DND-41 (cell line): ENCODE measurements around the gene CCL14.

Source experiments
- ATAC-seq: fragments of 200-7000 bp; cut with Tn5 transposase; 3 replicates; pipeline ENCODE4 v1.9.1; 2021; ENCODE audit warnings: low read depth; ENCODE audit not compliant: insufficient read depth
- DNase-seq: peaks from one replicate; pipeline ENCODE4 v3.0.0-alpha.2; 2020
- H2AFZ ChIP-seq: 2 replicates; pipeline ENCODE4 v1.6.0; 2012; ENCODE audit warnings: low read depth, low read length
- H3K27ac ChIP-seq: 2 replicates; pipeline ENCODE4 v1.5.1; 2012; ENCODE audit warnings: low read length, inconsistent platforms
- H3K27me3 ChIP-seq: fragments of 200-600 bp; sonication (generic); 2 replicates; pipeline ENCODE4 v1.6.0; 2012; ENCODE audit warnings: low read length, mild to moderate bottlenecking, inconsistent platforms; ENCODE audit not compliant: insufficient read depth, poor library complexity
- H3K36me3 ChIP-seq: 2 replicates; pipeline ENCODE4 v1.5.1; 2012; ENCODE audit warnings: low read length, inconsistent platforms; ENCODE audit not compliant: insufficient read depth
- H3K4me1 ChIP-seq: 2 replicates; pipeline ENCODE4 v1.5.1; 2012; ENCODE audit warnings: mild to moderate bottlenecking, low read length; ENCODE audit not compliant: insufficient read depth
- H3K4me2 ChIP-seq: 2 replicates; pipeline ENCODE4 v1.6.0; 2012; ENCODE audit warnings: mild to moderate bottlenecking, moderate library complexity, low read length, inconsistent platforms; ENCODE audit not compliant: insufficient read depth
- H3K4me3 ChIP-seq, 2 experiments: fragments of 200-600 bp in 1 of 2; shearing (Covaris generic) in 1 of 2; 2 replicates each; pipeline ENCODE4 v1.5.1; 2012 to 2016; ENCODE audit warnings: inconsistent platforms in 2 of 2, low read length in 2 of 2, mild to moderate bottlenecking in 2 of 2, low read depth in 1 of 2, moderate library complexity in 1 of 2
- H3K79me2 ChIP-seq: 2 replicates; pipeline ENCODE4 v1.6.0; 2012; ENCODE audit warnings: low read length, inconsistent platforms; ENCODE audit not compliant: insufficient read depth
- H3K9ac ChIP-seq: 2 replicates; pipeline ENCODE4 v1.6.0; 2012; ENCODE audit warnings: low read depth, mild to moderate bottlenecking, inconsistent platforms, low read length, moderate library complexity
- H3K9me3 ChIP-seq: 2 replicates; pipeline ENCODE4 v1.5.1; 2012; ENCODE audit warnings: low read length, moderate library complexity, mild to moderate bottlenecking, inconsistent platforms; ENCODE audit not compliant: insufficient read depth, severe bottlenecking
- H4K20me1 ChIP-seq: 2 replicates; pipeline ENCODE4 v1.6.0; 2012; ENCODE audit warnings: low read length; ENCODE audit not compliant: insufficient read depth
- CTCF ChIP-seq: IDR thresholded peaks from 2 replicates; pipeline ENCODE4 v1.5.1; 2012; ENCODE audit warnings: borderline replicate concordance, low read length, moderate library complexity, mild to moderate bottlenecking; ENCODE audit not compliant: poor library complexity, severe bottlenecking; ENCODE audit errors: extremely low read depth
- EZH2 ChIP-seq: IDR thresholded peaks from 3 replicates; pipeline ENCODE4 v1.6.1; 2012; ENCODE audit warnings: borderline replicate concordance, low read depth, mild to moderate bottlenecking, moderate library complexity, low read length, inconsistent platforms; ENCODE audit not compliant: severe bottlenecking

Gene CCL14

DNA sequence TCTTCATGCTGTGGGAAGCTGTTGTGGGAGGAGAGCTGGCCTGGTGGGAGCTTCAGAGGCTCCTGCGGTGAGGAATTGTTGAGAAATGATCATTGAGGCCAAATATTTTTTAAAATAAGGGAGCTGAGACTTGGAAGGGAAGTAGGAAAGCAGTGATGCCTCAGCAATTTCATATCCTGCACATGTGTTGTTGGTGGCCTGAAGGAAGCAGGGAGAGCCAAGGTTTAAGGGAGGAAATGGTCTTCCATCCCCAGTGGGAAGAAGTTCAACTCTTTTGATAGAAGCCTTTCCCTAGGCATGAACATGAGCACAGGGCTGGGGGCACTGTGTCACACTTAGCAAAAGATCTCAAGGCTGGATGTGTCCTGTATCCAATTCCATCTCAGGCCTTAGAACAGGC lies at the start of gene CCL14:
Gene CCL14 (minus strand): TSS at position 87 of the 400 bp plus-strand sequence. CDS start 80 bp downstream, at position 7.
- H3K27me3 ChIP-seq: no peaks in the 10 kb centered on the region
- DNase-seq (no peak), ATAC-seq (no peak)
- H2AFZ ChIP-seq: no peak within 1 kb of the TSS
- H3K27ac ChIP-seq: no peak within 1 kb of the TSS
- H3K36me3 ChIP-seq: no peaks in the 10 kb centered on the region
- H3K4me3 ChIP-seq: no peak within 1 kb of the TSS
- H3K79me2 ChIP-seq: no peaks in the 10 kb centered on the region
- peaks cover 6% of the 10 kb centered on the region for H3K9me3 ChIP-seq
- H3K9ac ChIP-seq: no peak within 1 kb of the TSS
- TF ChIP-seq CTCF (no peak), EZH2 (no peak)
- H3K4me2 ChIP-seq: no peak within 1 kb of the TSS
- no peaks in the 10 kb centered on the region for H4K20me1 ChIP-seq
- no peaks in the 10 kb centered on the region for H3K4me1 ChIP-seq

DNA sequence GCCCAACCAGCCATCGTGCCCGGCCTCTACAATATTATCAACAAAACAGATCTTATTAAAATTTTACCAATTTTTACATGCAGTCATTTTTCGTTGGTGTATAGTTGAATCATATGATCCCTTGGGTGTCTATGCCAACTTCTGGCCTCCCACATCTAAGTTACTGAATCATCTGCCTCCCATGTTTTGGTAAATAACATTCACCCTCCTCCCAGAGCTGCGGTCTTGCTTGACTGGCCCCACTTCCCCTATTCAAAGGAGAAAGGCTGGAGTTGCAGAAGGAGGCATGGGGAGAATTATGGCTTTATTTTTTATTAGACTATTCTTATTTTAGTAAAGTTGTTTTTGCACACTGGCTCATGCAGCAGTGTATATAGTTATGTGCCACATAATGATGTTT lies 49.7 kb upstream of the CCL14 start:
- Histone ChIP-seq H3K27ac (no peak overlapping the region), H4K20me1 (no peaks in the 10 kb centered on the region), H3K79me2 (no peaks in the 10 kb centered on the region), H3K9me3 (no peaks in the 10 kb centered on the region), H3K36me3 (no peaks in the 10 kb centered on the region), H3K9ac (no peak overlapping the region), H3K4me1 (no peaks in the 10 kb centered on the region), H2AFZ (no peak overlapping the region), H3K4me3 (no peak overlapping the region), H3K27me3 (peaks cover 15% of the 10 kb centered on the region), H3K4me2 (no peak overlapping the region)
- no peak for DNase-seq
- ATAC-seq: no peak
- TF ChIP-seq CTCF (no peak), EZH2 (no peak)

DNA sequence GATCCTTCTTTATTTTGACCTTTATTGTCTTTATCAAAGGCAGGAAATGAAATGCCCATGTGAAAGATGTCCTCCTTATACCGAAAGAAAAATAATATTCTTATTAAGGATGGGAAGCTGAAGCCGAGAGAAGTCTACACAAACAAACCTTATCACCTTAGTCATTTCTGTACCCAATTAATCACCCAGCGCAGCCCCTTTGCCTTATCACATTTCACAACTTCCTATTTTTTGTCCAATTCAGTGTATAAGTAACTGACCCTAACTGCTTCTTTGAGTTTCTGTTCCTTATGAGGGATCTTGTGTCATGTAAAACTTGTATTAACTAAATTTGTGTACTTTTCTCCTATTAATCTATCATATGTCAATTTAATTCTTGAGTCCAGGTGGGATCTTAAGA lies 47.6 kb upstream of the CCL14 start:
- H4K20me1 ChIP-seq: no peaks in the 10 kb centered on the region
- no peak overlapping the region for H2AFZ ChIP-seq
- DNase-seq (no peak), ATAC-seq (no peak)
- no peaks in the 10 kb centered on the region for H3K79me2 ChIP-seq
- no peaks in the 10 kb centered on the region for H3K9me3 ChIP-seq
- H3K4me2 ChIP-seq: no peak overlapping the region
- H3K9ac ChIP-seq: no peak overlapping the region
- peaks cover 10% of the 10 kb centered on the region for H3K27me3 ChIP-seq
- H3K4me3 ChIP-seq: no peak overlapping the region
- no peaks in the 10 kb centered on the region for H3K36me3 ChIP-seq
- H3K27ac ChIP-seq: no peak overlapping the region
- no peak for TF ChIP-seq EZH2
- TF ChIP-seq CTCF: no peak
- peaks cover 18% of the 10 kb centered on the region for H3K4me1 ChIP-seq

DNA sequence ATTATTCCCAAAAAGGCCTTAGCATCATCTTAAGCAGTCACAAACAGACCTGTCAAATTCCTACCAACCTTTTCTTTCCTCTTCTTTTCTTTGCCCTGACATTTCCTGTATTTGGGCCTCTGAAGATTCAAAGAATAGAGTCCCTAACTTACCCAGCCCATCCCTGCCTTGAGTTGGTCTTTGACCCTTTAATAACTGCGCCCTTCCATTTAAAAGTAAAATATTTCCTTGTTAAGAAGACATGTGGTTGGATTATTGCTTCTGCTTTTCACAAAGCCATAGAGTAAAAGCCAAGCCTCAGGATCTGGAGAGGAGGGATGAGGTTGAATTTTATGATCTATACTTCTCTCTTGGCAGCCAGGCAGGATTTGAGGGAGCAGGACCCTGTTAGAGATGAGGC lies 44.4 kb upstream of the CCL14 start:
- no peak for ATAC-seq
- no peaks in the 10 kb centered on the region for H3K9me3 ChIP-seq
- H3K36me3 ChIP-seq: no peaks in the 10 kb centered on the region
- H3K4me2 ChIP-seq: no peak overlapping the region
- H3K9ac ChIP-seq: no peak overlapping the region
- H3K4me3 ChIP-seq: no peak overlapping the region
- DNase-seq: no peak
- H3K4me1 ChIP-seq: peaks cover 18% of the 10 kb centered on the region
- no peak overlapping the region for H2AFZ ChIP-seq
- H3K27me3 ChIP-seq: peaks cover 18% of the 10 kb centered on the region
- no peaks in the 10 kb centered on the region for H3K79me2 ChIP-seq
- H4K20me1 ChIP-seq: no peaks in the 10 kb centered on the region
- no peak overlapping the region for H3K27ac ChIP-seq
- TF ChIP-seq EZH2 (no peak), CTCF (no peak)
